Measurements from ENCODE around the gene SSBP3. TPM values are rescaled to one million over a fixed set of nuclear protein-coding genes. Genes with fewer than 3 reads are reported as not detected.

The SSBP3 gene
- total and polyA plus RNA-seq, 9 of the 15 experiments (the other 6 are each of a cell fraction or from before 2014, with no cell fraction given): 8.7 to 108 (median 33.8) TPM

- peak in 1 of 2 experiments; percentile 82; a peak in 2 of 4 replicates for TF ChIP-seq ZNF318 (IDR thresholded peaks at IDR 0.05; ENCODE audit: borderline replicate concordance in 1 of 2, low read depth in 1 of 2)
- TF ChIP-seq ZNF124 (CRISPR knock-in tag; IDR thresholded peaks at IDR 0.05): no peak
- no peak for TF ChIP-seq CHD1 (IDR thresholded peaks at IDR 0.05; ENCODE audit: low read length)
- no peak for TF ChIP-seq HMGN3 (IDR thresholded peaks at IDR 0.05; ENCODE audit: borderline replicate concordance, extremely low read depth, insufficient read length, low read depth, low read length)
- TF ChIP-seq, protein P1, sequence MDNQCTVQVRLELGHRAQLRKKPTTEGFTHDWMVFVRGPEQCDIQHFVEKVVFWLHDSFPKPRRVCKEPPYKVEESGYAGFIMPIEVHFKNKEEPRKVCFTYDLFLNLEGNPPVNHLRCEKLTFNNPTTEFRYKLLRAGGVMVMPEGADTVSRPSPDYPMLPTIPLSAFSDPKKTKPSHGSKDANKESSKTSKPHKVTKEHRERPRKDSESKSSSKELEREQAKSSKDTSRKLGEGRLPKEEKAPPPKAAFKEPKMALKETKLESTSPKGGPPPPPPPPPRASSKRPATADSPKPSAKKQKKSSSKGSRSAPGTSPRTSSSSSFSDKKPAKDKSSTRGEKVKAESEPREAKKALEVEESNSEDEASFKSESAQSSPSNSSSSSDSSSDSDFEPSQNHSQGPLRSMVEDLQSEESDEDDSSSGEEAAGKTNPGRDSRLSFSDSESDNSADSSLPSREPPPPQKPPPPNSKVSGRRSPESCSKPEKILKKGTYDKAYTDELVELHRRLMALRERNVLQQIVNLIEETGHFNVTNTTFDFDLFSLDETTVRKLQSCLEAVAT (IDR thresholded peaks at IDR 0.05): no peak
- TF ChIP-seq FOXP1 (CRISPR knock-in tag; IDR thresholded peaks at IDR 0.05): no peak
- no peak for TF ChIP-seq E2F3 (CRISPR knock-in tag; IDR thresholded peaks at IDR 0.05)
- TF ChIP-seq ILF3 (IDR thresholded peaks at IDR 0.05; ENCODE audit: borderline replicate concordance): no peak
- TF ChIP-seq SOX6 (IDR thresholded peaks at IDR 0.05): peak; percentile 68
- peak; percentile 48; the same call in 1 of the 2 replicates for TF ChIP-seq RB1 (IDR thresholded peaks at IDR 0.05; ENCODE audit: low read depth)
- no peak for TF ChIP-seq BCL6 (CRISPR knock-in tag; IDR thresholded peaks at IDR 0.05)
- TF ChIP-seq FOSL1 (tag; conservative IDR thresholded peaks at IDR 0.05): no peak
- no peak for TF ChIP-seq TAF9B (IDR thresholded peaks at IDR 0.05; ENCODE audit: partially characterized antibody)
- TF ChIP-seq HNRNPLL (IDR thresholded peaks at IDR 0.05; ENCODE audit: low read depth, low read length, poor library complexity, severe bottlenecking): no peak
- no peak for TF ChIP-seq RBM14 (IDR thresholded peaks at IDR 0.05; ENCODE audit: borderline replicate concordance, insufficient read depth, low read depth, low read length)
- no peak for TF ChIP-seq TAF15 (IDR thresholded peaks at IDR 0.05; ENCODE audit: low read depth, low read length)
- TF ChIP-seq, protein P2, sequence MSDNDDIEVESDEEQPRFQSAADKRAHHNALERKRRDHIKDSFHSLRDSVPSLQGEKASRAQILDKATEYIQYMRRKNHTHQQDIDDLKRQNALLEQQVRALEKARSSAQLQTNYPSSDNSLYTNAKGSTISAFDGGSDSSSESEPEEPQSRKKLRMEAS (CRISPR knock-in tag; IDR thresholded peaks at IDR 0.05): peak; percentile 60
- no peak for TF ChIP-seq ZNF583 (CRISPR knock-in tag; IDR thresholded peaks at IDR 0.05)
- no peak for TF ChIP-seq U2AF1 (optimal IDR thresholded peaks at IDR 0.05; ENCODE audit: low read depth, low read length)
Measured at GRCh38 chr1:54273092-54273794, 133.0 kb downstream of the SSBP3 start (continued).
